K562 (cell line): Measurements from ENCODE around the gene SPATA45. TPM values are rescaled to one million over a fixed set of nuclear protein-coding genes. Genes with fewer than 3 reads are reported as not detected.

Experiments used
- ATAC-seq: fragments of 200-7000 bp; cut with Tn5 transposase; 3 replicates; pipeline ENCODE4 v1.9.1; 2020; ENCODE audit warnings: moderate library complexity
- BruUV-seq: library from RNA; stranded (reverse); fragments of 400-500 nt; replicated peaks from 2 replicates; lab custom pipeline; 2021; lab: Mats Ljungman, UMichigan
- CTCF ChIA-PET: fragments of 300-600 bp; formaldehyde crosslinking; extraction: SDS; loops from one replicate; lab custom pipeline; 2021; ENCODE audit warnings: low intra/inter-chr PET ratio; lab: Yijun Ruan, JAX
- POLR2A ChIA-PET: fragments of 300-600, 350-650 bp; sonication (Branson Sonifier 250); formaldehyde crosslinking; extraction: SDS; loops from one replicate; lab custom pipeline; 2021; ENCODE audit warnings: antibody characterized with exemption, inconsistent platforms; lab: Yijun Ruan, JAX
- DNase-seq, 4 experiments: peaks; one replicate each; pipeline versions ENCODE4 v3.0.0 to v3.0.0-alpha.2; 2011 to 2018; ENCODE audit warnings: low spot score in 3 of 4, mixed read lengths in 3 of 4; ENCODE audit errors: extremely low read depth in 1 of 4
- FAIRE-seq: peaks from 2 replicates; lab custom pipeline; 2011; peaks lifted over from hg19 to GRCh38; lab: Jason Lieb, UNC
- H2AFZ ChIP-seq: 2 replicates; pipeline ENCODE4 v1.6.0; 2011; ENCODE audit warnings: low read depth, low read length, control low read depth, inconsistent platforms
- H3K27ac ChIP-seq: fragments of 200-600 bp; 3 replicates; pipeline ENCODE4 v1.8.0; 2011; ENCODE audit warnings: low read depth, mild to moderate bottlenecking, control low read depth, inconsistent platforms, low read length, moderate library complexity, mixed read lengths; ENCODE audit errors: extremely low read depth
- H3K27me3 ChIP-seq, 2 experiments: fragments of 300-600 bp in 1 of 2; 2 replicates in 1 of 2; 3 replicates in 1 of 2; pipeline versions ENCODE4 v1.6.0 to v1.8.0; 2011; ENCODE audit warnings: inconsistent platforms in 2 of 2, low read length in 2 of 2, mild to moderate bottlenecking in 1 of 2, mixed read lengths in 1 of 2, moderate library complexity in 1 of 2; ENCODE audit not compliant: control insufficient read depth in 2 of 2, insufficient read depth in 2 of 2
- H3K36me3 ChIP-seq: fragments of 300-600 bp; 3 replicates; pipeline ENCODE4 v1.8.0; 2011; ENCODE audit warnings: mild to moderate bottlenecking, low read length, inconsistent platforms; ENCODE audit not compliant: control insufficient read depth, insufficient read depth
- H3K4me1 ChIP-seq, 2 experiments: fragments of 200-600 bp in 1 of 2; replicated peaks in 1 of 2; 2 replicates in 1 of 2; 3 replicates in 1 of 2; pipeline versions ENCODE4 v1.5.1 to v1.8.0; 2011; ENCODE audit warnings: inconsistent platforms in 2 of 2, low read length in 2 of 2, mild to moderate bottlenecking in 1 of 2, mixed read lengths in 1 of 2, moderate library complexity in 1 of 2; ENCODE audit not compliant: control insufficient read depth in 2 of 2, insufficient read depth in 2 of 2
- H3K4me2 ChIP-seq: 2 replicates; pipeline ENCODE4 v1.6.1; 2011; ENCODE audit warnings: low read length, control low read depth, inconsistent platforms, mixed read lengths; ENCODE audit not compliant: insufficient read depth
- H3K4me3 ChIP-seq: fragments of 200-600 bp; sonication (generic), shearing (Covaris generic); 2 replicates; pipeline ENCODE4 v1.5.1; 2016; ENCODE audit warnings: control low read depth, inconsistent platforms
- H3K79me2 ChIP-seq: fragments of 200-600 bp; 3 replicates; pipeline ENCODE4 v1.8.0; 2011; ENCODE audit warnings: low read length, inconsistent platforms; ENCODE audit not compliant: control insufficient read depth, insufficient read depth
- H3K9ac ChIP-seq, 2 experiments: 2 replicates each; pipeline versions ENCODE4 v1.6.0 to v1.6.1; 2011; ENCODE audit warnings: low read depth in 2 of 2, low read length in 2 of 2, control low read depth in 1 of 2, inconsistent platforms in 1 of 2, mild to moderate bottlenecking in 1 of 2, mixed read lengths in 1 of 2; ENCODE audit not compliant: insufficient read depth in 1 of 2
- H3K9me1 ChIP-seq: one replicate; pipeline ENCODE4 v1.6.0; 2011; ENCODE audit warnings: inconsistent platforms, mild to moderate bottlenecking, low read length, moderate library complexity; ENCODE audit not compliant: control insufficient read depth, insufficient read depth
- H3K9me3 ChIP-seq: replicated peaks from 2 replicates; pipeline ENCODE4 v1.5.1; 2011; ENCODE audit warnings: low read depth, low read length, inconsistent platforms; ENCODE audit not compliant: control insufficient read depth, insufficient read depth
- H4K20me1 ChIP-seq: replicated peaks from 2 replicates; pipeline ENCODE4 v1.6.1; 2011; ENCODE audit warnings: low read length, inconsistent platforms, mixed read lengths; ENCODE audit not compliant: control insufficient read depth, insufficient read depth
- CREB3L1 ChIP-seq: fragments of 450-650 bp; IDR thresholded peaks from 2 replicates; pipeline ENCODE4 v1.6.1; 2014; ENCODE audit warnings: low read depth, mild to moderate bottlenecking, moderate library complexity, borderline replicate concordance
- FOXA3 ChIP-seq, 2 experiments: fragments of 450-650 bp in 1 of 2; sonication (generic) in 1 of 2; formaldehyde crosslinking; IDR thresholded peaks in 1 of 2; conservative IDR thresholded peaks in 1 of 2; 2 replicates each; pipeline versions ENCODE4 v1.4.0 to v1.8.0; 2020 to 2022; ENCODE audit warnings: mild to moderate bottlenecking in 2 of 2, missing genetic modification reagents in 1 of 2
- HDAC1 ChIP-seq, 2 experiments: fragments of 450-650 bp; IDR thresholded peaks; 2 replicates each; pipeline ENCODE4 v1.6.1; 2016 to 2017; ENCODE audit warnings: inconsistent platforms in 1 of 2, mild to moderate bottlenecking in 1 of 2, moderate library complexity in 1 of 2
- HMBOX1 ChIP-seq: sonication (generic); IDR thresholded peaks from 2 replicates; pipeline ENCODE4 v1.6.1; 2016
- KDM4B ChIP-seq, 2 experiments: fragments of 450-650 bp in 1 of 2; sonication (generic) in 1 of 2; IDR thresholded peaks; 2 replicates each; pipeline ENCODE4 v1.6.1; 2016 to 2017; ENCODE audit warnings: borderline replicate concordance in 2 of 2, antibody characterized with exemption in 1 of 2, low read depth in 1 of 2, mild to moderate bottlenecking in 1 of 2
- SRSF3 ChIP-seq: fragments of 200-400 bp; formaldehyde crosslinking; IDR thresholded peaks from 2 replicates; pipeline ENCODE4 v1.6.1; 2016; ENCODE audit warnings: mild to moderate bottlenecking, low read length, moderate library complexity; ENCODE audit not compliant: insufficient read depth
- TAF9B ChIP-seq: fragments of 450-650 bp; IDR thresholded peaks from 2 replicates; pipeline ENCODE4 v1.6.1; 2018; ENCODE audit warnings: mild to moderate bottlenecking; ENCODE audit not compliant: partially characterized antibody
- ZFP36 ChIP-seq: fragments of 150-350 bp; IDR thresholded peaks from 2 replicates; pipeline ENCODE4 v1.6.1; 2018; ENCODE audit warnings: low read length, low read depth; ENCODE audit not compliant: partially characterized antibody
- ZNF140 ChIP-seq: fragments of 250-450 bp; sonication (Bioruptor Pico); IDR thresholded peaks from 2 replicates; pipeline ENCODE4 v1.8.0; 2021; ENCODE audit warnings: moderate library complexity, mild to moderate bottlenecking, inconsistent platforms
- ZNF699 ChIP-seq: fragments of 250-450 bp; sonication (Bioruptor Pico); IDR thresholded peaks from 2 replicates; pipeline ENCODE4 v1.8.0; 2021; ENCODE audit warnings: mild to moderate bottlenecking, moderate library complexity; ENCODE audit not compliant: insufficient replicate concordance
- WGBS: fragments of 100-300 bp; shearing (Covaris generic); methylation state at CpG from one replicate; pipeline ENCODE4 v1.1.6; 2016; ENCODE audit warnings: low coverage, mixed read lengths; ENCODE audit not compliant: insufficient coverage; ENCODE audit errors: missing lambda C conversion rate; 5-methylcytosine and 5-hydroxymethylcytosine counted together
- in situ Hi-C: fragments of 300-500 bp; cut with MboI; formaldehyde crosslinking; loops from 4 replicates; pipeline ENCODE4 v1.15.0; 2018; ENCODE audit warnings: inconsistent platforms, mixed read lengths
- intact Hi-C: fragments of 100-400 bp; cut with micrococcal nuclease; formaldehyde crosslinking; loops from 2 replicates; pipeline ENCODE4 v1.14.2; 2022
- polyA plus RNA-seq, 8 experiments: library from polyadenylated mRNA; depleted of rRNA in 4 of 8; stranded (reverse) in 5 of 8; unstranded in 3 of 8; fragments of >200 nt; fragmentation: Nextera tagmentation in 2 of 8; fragmentation: Illumina TruSeq in 1 of 8; extraction: Ambion mirVana in 2 of 8; extraction: Trizol in 1 of 8; gene quantifications; 2 replicates each; pipeline versions ENCODE4 v1.2.1 to v1.2.3, GENCODE V29; 2011 to 2014; ENCODE audit warnings: inconsistent platforms in 1 of 8, missing spikeins in 1 of 8
- total RNA-seq, 7 experiments: library from RNA; depleted of rRNA in 6 of 7; stranded (reverse); fragments of >200 nt in 6 of 7; fragmentation: Illumina TruSeq in 2 of 7; extraction: Trizol in 2 of 7; gene quantifications; 2 replicates each; pipeline versions ENCODE4 v1.2.1 to v1.2.3, GENCODE V29; 2011 to 2021; ENCODE audit warnings: low replicate concordance in 1 of 7
- TF ChIP-seq, protein P1 (sequence below), 2 experiments: fragments of 450-650 bp in 1 of 2; sonication (generic) in 1 of 2; formaldehyde crosslinking; conservative IDR thresholded peaks; 2 replicates each; pipeline versions ENCODE4 v1.4.0 to v1.8.1; 2020 to 2022; ENCODE audit warnings: mild to moderate bottlenecking in 1 of 2, missing genetic modification reagents in 1 of 2

The SPATA45 gene
- total and polyA plus RNA-seq, 9 of the 15 experiments (the other 6 are each of a cell fraction or from before 2014, with no cell fraction given), result 0.18 TPM; not detected in 8

GRCh38 chr1:212791261-212791675, 56.2 kb downstream of the SPATA45 start:
- ATAC-seq, result peak; percentile 65
- TSS peak; percentile 82 for BruUV-seq
- peaks cover 17 to 30% of the 10 kb centered on the region in 2 experiments for H3K4me1 ChIP-seq
- TF ChIP-seq ZNF140 (CRISPR knock-in tag), result no peak
- TF ChIP-seq CREB3L1, result no peak; the same call in 1 of the 2 replicates
- TF ChIP-seq, protein P1, sequence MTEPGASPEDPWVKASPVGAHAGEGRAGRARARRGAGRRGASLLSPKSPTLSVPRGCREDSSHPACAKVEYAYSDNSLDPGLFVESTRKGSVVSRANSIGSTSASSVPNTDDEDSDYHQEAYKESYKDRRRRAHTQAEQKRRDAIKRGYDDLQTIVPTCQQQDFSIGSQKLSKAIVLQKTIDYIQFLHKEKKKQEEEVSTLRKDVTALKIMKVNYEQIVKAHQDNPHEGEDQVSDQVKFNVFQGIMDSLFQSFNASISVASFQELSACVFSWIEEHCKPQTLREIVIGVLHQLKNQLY (CRISPR knock-in tag; conservative IDR thresholded peaks at IDR 0.05), result no peak
- no peak for TF ChIP-seq FOXA3 (CRISPR knock-in tag; conservative IDR thresholded peaks at IDR 0.05 in 1 of 2, IDR thresholded peaks at IDR 0.05 in 1 of 2)
- TF ChIP-seq HDAC1 (IDR thresholded peaks at IDR 0.05), result no peak
- no peak for TF ChIP-seq SRSF3
- no peak for TF ChIP-seq ZFP36
- TF ChIP-seq KDM4B (IDR thresholded peaks at IDR 0.05; ENCODE audit: borderline replicate concordance in 2 of 2, low read depth in 1 of 2), result no peak
- TF ChIP-seq TAF9B, result no peak
- no peak for TF ChIP-seq ZNF699 (CRISPR knock-in tag)
- 0 out of 2 replicates have a peak, but pooled peaks have one; percentile 47 for TF ChIP-seq HMBOX1

More at GRCh38 chr1:212791261-212791675, 56.2 kb downstream of the SPATA45 start:
- ChIA-PET CTCF (no interaction called here), POLR2A (interaction anchor here (0.7 to 5.4 kb wide), 13 partner anchors 10 to 183 kb away, joined by 3 to 23 read pairs (median 3); partner anchors contain the start of genes ATF3 and FLVCR1)
- H3K36me3 ChIP-seq, result peaks cover 25% of the 10 kb centered on the region
- in situ Hi-C loops, result no loop called here
- H4K20me1 ChIP-seq, result no peaks in the 10 kb centered on the region
- peak overlapping the region; percentile 95 to 98 for H3K9ac ChIP-seq
- no peaks in the 10 kb centered on the region for H3K9me3 ChIP-seq
- H3K27ac ChIP-seq, result peak overlapping the region; percentile 92
- peak overlapping the region; percentile 72 for H3K4me3 ChIP-seq
- peak in 1 of 4 experiments; percentile 67 for DNase-seq
- intact Hi-C loops, result loop anchor here (1.0 to 2.0 kb wide), 2 partner anchors 69 to 260 kb away; partner anchors contain the start of gene RPS6KC1
- H2AFZ ChIP-seq, result peak overlapping the region; percentile 92
- no peaks in the 10 kb centered on the region for H3K27me3 ChIP-seq
- no peak for FAIRE-seq
- peak overlapping the region; percentile 89 for H3K4me2 ChIP-seq
- WGBS, result under 1% methylated on average over 22 of the region's 22 CpGs
- peaks cover 58% of the 10 kb centered on the region for H3K79me2 ChIP-seq
- H3K9me1 ChIP-seq, result no peaks in the 10 kb centered on the region
